Stimulated activated CD4-positive, alpha-beta T cell treated with anti-CD3 and anti-CD28 coated beads, Interleukin-1b, Interleukin-23, amount 100 ng/mL, for 48 hours (primary cell): ENCODE data around the gene PICK1.
A peak's percentile ranks its signal among the peaks of the same experiment; 100 is the strongest.

Source experiments
- DNase-seq: peaks from one replicate; pipeline ENCODE4 v3.0.0-alpha.2; 2020

The PICK1 gene

GRCh38 chr22:38051261-38051660 is 5.9 kb upstream of the PICK1 start:
- no peak for DNase-seq

DNA sequence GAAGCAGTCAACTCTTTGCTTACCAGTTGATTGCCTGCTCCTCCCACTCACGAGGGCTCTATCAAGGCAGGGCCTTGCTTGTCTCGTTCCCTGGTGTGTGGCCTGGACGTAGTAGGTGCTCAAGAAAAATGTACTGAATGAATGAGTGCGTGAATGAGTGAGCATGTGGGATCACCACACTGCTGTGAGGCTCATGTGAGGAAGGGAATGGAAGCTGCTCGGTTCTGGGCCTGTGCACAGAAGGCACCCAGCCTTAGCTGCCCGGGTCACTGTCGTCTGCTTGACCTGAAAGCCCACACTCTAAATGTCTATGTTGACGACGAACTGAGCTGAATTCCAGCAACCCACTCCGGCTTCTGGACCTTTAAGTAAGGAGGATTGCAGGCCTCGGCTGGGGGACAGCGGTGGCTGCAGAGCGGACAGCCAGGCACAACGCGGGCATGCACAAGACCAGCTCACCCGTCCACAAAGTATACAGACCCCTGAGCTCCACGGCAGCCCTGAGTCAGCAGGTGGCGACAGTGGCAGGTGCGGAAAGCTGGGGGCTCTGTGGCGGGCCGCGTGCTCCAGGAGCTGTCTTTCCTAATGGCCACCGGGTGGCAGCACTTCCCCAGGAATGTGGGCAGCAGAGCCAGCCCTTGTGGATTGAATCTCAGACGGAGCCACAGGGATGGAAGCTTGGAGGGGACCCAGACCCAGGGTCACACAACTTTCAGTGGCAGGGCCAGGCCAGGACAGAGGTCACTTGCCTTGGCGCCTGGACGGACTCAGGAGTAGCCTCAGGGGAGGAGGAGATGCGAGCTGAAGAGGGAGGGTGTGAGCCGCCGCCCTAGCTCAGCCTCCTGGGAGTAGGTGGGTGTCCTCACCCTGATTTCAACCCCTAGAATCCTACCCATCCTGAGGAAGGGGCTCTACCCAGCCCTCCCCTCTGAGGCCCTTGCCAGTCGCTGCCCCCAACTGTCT is 5.0 kb upstream of the PICK1 start:
- peak; percentile 73 for DNase-seq

- DNase-seq: no peak
These were observed 5.6 kb downstream of the PICK1 start for GRCh38 chr22:38062791-38063190.

- no peak for DNase-seq
These were observed 8.3 kb downstream of the PICK1 start for GRCh38 chr22:38065539-38065938.

DNA sequence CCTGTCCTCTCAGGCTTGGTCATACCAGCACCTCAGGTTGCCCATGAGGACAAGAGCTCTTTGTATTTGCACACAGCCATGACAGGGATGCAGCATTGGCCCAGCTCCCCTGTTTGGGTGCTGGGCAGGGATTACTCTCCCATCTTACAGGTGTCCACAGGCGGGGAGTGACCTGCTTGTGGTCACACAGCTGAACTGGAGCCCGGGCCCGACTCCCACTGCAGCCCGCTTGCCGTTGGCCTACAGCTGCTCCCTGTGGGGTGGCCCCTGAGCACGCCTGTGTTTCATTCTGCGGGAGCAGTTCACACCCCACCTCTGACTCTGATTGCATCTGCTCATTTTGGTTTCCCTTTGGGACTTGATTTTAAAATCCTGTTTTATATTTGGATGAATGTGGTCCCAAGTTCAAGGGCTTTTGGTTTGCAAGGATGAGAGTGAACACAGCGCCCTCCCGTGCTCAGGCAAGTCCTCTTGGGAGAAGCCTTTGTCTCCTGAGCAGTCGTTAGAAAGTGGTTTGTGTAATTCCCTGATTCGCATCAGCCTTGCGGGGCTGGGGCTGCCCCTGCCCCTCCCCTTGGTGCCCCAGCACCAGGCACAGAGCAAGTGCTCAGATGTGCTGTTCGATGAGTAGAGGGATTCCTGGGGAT is 9.3 kb downstream of the PICK1 start:
- DNase-seq: no peak

- DNase-seq: no peak
These were observed 9.8 kb downstream of the PICK1 start for GRCh38 chr22:38067028-38067415.

DNA sequence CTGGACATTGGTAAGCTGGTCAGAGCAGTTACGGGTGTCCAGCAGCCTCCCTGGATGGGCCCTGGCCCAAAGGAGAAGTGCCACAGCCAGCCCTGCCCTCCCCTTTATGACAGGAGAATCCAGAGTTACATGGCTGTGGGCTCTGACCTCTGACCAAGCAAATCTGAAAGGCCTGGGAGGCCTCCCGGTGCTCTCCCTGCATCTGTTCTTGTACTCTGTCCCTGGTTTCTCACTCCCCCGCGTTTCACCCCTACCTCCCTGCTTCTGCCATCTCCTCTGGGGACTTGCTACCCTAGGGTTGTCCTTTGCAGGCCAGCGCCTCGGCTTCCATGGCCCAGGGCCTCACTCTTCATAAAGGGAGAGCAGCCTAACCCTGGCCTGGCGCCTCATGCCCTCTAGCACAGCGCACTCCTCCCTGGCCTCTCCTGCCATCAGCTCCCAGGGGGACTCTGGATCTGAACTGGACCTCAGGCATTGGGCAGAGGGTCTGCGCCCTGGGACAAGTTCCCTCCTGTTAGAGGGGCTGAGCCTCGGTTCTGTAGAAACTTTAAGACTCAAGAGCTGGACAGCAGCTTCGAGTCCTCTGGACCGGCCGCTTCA is 10.7 kb downstream of the PICK1 start:
- no peak for DNase-seq

- DNase-seq: no peak
These were observed 11.6 kb downstream of the PICK1 start for GRCh38 chr22:38068641-38069371.

GRCh38 chr22:38069372-38070249 is 12.4 kb downstream of the PICK1 start:
- no peak for DNase-seq

DNA sequence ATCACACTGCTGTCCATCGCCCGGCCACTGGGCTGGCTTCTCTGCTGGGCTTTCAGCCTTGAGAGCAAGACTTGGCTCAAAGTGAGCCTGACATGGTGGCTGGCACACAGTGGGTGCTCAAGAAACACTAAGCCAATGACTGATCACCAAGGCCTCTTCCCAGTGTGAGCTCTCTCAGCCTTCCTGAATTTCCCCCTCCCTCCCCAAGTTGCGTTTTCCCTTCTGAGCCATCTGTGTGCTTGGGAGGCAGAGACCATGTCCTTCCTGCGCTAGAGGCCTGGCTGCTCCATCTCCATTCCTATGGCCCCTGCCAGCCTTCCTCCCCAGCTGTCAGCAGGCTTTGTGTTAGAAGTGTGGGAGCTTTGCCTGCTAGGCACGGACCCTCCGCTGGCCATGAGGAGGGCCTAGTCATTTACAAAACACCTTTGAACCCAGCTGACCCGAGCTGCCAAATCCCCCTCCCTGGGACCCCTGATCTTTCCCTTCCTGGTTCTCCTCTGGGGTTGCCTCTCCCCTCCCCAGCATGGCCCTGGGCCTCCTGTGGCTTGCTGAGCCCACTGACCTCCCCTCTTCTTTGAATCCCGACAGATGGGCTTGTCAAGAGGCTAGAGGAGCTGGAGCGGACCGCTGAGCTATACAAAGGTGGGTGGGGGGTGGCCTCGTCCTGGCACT is 13.2 kb downstream of the PICK1 start:
- DNase-seq: no peak

DNA sequence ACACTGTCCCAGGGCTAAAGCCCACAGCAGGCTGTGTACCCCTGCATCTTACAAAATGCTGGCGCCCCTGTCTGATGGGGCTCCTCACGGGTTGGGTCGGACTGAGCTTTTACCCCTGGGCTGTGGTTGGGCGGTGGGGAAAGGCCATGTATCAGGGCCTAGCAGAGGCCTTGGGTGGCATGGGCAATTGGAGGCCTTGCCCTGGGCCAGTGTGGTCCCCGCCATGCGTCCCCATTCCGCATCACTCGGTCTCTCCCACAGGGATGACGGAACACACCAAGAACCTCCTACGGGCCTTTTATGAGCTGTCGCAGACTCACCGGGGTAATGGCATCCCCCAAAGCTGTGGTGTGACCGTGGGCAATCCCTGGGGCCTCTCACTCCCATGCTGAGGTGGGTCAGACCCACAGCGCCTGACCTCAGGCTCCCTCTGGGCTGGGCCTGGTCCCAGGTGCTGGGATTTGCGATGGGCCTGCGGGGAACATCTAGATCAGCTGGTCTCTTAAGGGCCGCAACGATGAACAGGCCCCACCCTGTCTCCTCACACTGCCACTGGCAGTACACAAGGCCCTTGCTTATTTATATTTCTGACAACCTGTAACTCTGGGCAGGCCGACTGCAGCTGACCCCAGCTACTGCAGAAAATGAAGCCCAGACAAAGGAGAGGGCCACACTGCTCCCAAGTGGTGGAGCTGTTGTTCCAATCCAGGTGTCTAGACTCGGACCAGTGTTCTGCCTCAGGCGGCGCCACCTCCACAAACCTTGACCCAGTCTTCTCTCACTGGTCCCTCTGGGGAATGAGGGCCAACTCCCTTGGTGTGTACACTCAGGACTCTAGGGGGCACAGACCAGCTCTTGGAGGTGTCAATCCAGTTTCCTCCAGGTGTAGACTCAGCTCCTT is 14.5 kb downstream of the PICK1 start:
- DNase-seq: no peak

- no peak for DNase-seq
These were observed 15.3 kb downstream of the PICK1 start for GRCh38 chr22:38072322-38073149.

GRCh38 chr22:38073150-38074130 is 16.2 kb downstream of the PICK1 start:
- DNase-seq: no peak

DNA sequence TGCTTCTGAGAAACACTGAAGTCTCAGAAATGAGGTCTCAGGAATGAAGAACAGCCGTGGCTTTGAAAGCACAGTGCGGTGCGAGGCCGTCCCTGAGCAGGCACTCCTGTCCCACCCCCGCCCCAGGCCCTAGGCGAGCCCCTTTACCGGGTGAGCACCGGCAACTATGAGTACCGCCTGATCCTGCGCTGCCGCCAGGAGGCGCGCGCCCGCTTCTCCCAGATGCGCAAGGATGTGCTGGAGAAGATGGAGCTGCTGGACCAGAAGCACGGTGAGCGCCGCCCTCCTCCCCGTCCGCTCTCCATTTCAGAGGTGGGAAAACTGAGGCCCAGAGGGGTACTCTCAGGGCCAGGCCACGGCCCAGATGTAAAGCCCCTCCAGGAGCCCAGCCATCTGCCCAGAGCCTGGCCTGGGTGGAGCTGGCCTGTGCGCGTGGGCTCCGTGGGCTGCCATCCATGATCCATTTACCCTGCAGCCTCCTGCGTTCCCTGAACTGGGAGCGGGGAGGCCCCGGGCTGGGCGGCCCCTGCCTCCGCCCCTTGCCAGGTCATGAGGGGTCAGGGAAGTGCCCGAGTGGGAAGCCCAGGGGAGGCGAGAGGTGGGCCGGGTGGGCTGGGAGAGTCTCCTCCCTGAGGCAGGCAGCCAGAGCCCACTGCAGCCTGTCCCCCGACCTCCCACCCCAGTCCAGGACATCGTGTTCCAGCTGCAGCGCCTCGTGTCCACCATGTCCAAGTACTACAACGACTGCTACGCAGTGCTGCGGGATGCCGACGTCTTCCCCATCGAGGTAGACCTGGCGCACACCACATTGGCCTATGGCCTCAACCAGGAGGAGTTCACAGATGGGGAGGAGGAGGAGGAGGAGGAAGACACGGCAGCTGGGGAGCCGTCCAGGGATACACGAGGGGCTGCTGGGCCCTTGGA is 17.2 kb downstream of the PICK1 start:
- DNase-seq: no peak

DNA sequence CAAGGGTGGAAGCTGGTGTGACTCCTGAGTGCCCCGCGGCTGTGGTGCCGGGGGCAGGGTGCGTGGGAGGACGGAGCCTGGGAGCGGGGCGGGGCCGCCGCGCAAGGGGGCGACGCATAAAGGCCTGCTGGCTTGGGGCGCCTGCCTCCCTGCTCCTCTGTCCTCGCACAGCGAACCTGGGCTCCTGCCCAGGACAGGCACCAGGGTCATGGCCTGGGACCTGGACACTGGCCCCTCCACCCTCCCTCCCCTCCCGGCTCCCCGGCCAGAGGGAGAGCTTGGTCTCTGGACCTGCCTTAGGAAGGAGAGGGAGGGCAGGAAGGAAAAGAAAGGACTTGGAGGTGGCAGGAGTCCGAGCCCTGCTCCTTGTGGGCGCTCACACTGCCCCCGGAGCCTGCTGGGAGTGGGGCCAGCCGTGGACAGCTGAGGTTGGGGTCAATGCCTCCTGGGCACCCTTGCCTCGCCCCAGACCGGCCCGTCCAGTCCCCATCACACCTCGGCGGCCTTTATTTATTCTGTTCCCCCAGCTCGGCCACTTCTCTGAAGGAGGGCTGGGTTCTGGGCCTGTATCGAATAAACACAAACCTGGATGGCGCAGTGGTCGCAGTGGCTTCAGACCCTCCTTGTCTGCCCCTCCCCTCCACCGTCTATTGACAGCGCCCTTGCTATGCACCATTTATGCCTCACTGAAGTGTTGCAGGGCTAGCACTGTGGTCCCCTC is 18.1 kb downstream of the PICK1 start:
- no peak for DNase-seq

DNA sequence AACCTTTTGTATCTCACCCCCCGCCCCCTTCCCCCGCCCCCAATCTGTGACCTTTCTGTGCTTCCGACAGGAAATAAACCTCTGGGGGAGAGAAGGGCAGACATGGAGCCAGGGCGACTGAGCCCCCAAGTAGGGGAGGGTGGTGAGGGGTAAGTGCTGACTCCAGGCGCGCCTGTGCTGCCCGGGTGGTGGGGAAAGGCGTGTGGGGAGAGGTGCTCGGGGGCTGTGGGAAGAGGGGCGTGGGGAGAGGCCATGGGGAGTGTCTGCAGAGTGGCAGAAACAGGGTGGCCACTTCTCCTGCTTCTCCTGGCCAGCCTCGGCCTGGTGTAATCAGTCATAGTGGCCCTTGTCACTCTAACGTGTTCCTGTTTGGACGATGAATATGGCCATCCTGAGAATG is 18.8 kb downstream of the PICK1 start:
- DNase-seq: no peak
